HS-5 (cell line): ENCODE data around the gene CCDC134.

Experiments used
- DNase-seq: peaks from one replicate; pipeline ENCODE4 v3.0.0-alpha.2; 2012; ENCODE audit warnings: low read depth

CCDC134 gene

DNA sequence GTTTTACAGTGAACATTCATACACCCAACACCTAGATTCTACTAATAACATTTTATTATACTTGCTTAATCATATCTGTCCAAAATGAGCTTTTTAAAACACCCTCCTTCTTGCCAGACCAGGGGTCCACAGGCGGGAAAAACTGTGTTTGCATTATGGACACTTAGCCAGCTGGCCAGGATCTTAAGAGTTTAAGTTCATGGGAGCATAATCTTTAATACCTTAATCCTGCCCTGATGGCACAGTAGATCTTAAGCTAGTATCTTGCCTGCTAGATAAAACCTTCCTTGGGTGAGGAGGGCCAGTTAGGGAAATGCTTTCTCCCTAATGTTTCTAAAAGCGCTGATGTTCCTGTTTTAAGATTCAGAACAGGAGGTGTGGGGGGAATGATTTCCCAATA, 13.1 kb upstream of the CCDC134 start:
- no peak for DNase-seq

GRCh38 chr22:41793871-41794270, 6.6 kb upstream of the CCDC134 start:
- no peak for DNase-seq

DNA sequence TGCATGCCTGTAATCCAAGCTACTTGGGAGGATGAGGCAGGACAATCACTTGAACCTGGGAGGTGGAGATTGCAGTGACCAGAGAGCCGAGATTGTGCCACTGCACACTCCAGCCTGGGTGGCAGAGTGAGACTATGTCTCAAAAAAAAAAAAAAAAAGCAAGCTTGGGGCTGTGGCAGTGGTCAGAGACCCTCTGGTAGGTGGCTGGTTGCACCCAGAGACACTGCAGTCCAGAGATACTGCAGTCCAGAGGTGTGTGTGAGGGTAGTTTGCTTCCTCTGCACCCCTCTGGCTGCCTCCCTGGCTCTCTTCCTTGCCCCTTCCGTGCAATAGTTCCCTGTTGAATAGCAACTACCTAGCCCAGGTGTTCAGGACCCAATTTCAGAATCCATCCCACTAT, 1.7 kb upstream of the CCDC134 start:
- DNase-seq = no peak

DNA sequence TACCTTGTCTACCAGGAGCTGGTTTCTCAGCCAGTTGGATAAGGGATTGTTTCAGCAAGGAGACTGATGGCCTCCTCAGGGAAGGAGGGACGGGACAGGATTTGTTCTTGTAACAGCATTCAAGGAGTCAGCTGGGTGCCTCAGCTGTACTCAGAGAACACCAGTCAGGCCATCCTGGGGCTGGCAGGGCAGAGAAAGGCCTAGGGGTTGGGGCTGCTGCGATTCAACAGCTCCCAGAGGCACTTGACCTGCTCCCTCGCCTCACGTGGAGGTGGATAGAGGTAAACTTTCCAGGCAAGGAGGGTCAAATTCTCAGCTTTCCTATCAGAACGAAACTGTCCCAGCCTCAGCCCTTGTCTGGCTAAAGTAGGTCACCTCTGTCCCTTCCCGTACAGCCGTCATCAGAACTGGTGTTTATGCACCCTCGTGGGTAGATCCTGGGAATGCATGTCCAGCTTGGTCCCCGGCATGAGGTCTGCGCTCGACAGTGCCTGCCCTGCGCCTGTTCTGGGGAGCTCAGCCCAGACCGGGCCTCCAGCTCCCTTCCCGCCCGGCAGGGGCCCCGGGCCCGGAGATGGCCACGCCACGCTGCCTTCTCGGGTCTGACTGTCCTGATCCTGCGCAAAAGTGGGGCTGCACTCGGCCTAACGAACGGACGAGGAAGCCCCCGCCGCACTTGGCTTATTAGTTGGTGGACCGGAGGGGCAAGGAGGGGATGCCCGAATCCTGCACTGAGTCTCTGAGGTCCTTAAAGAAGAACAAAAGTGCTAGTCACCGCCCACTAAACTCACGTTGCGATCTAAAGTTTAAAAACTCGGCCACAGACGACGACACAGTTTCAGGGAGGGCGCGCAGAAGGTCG, 762 bp upstream of the CCDC134 start:
- DNase-seq = no peak

DNA sequence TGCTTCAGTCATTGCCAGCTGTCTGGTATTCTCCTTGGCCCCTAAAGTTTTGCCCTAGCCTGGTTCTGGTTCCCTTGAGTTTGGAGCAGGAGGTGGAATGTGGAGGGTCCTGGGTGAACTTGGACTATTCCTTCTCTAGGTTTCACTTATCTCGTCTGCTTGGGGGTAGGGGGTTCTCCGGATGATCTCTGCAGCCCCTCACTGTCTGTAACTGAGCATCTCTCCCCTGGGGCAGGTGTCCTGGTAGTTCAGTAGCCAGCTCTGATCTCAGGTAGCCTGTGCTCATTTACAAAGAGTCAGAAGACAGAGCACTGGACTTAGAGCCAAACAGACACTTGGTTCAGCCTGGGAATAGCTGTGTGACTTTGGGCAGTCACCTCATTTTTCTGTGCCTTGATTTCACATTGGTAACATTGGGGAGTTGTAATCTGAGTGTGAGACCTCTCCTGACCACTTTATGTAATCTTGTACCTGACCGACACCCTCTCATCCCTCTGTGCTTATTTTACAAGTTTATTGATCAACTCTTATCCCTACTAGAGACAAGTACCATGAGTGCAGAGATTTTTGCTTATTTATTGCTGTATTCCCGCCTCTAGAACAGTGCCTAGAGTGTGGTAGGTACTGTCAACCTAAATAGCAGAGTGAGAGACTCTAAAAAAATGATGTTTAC, 804 bp downstream of the CCDC134 start:
- DNase-seq = no peak

DNA sequence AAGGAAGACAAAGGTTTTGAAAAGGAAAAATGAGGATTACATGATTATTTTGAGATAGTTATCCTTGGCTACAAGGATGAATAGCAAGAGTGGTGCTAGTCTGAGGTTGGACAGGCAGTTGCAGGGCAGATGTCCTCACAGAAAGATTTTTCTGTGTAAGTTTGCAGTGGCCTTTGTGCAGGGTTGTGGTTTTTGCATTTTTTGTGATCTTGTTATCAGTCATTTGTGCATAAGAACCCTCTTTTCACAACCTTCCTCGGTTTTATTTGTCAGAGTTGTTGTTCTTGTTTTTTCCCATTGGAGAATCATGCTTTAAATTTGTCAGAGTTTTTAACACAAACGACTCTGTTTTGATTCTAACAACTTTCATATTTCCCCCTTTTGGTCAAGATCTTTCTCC, 1.4 kb downstream of the CCDC134 start:
- no peak for DNase-seq

DNA sequence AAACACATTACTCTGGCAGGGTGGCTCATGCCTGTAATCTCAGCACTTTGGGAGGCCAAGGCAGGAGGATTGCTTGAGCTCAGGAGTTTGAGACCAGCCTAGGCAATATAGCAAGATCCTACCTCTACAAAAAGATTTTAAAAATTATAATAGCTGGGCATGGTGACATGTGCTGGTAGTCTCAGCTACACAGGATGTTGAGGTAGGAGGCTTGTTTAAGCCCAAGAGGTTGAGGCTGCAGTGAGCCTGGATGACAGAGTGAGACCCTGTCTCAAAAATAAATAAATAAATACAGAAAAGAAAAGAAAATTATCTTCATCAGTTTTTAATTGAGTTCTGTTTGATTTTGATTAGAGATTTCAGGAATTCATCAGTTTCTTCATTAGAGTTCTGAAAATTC, 5.2 kb downstream of the CCDC134 start:
- no peak for DNase-seq

- no peak for DNase-seq
These were observed 7.9 kb downstream of the CCDC134 start for GRCh38 chr22:41808400-41808799.

DNA sequence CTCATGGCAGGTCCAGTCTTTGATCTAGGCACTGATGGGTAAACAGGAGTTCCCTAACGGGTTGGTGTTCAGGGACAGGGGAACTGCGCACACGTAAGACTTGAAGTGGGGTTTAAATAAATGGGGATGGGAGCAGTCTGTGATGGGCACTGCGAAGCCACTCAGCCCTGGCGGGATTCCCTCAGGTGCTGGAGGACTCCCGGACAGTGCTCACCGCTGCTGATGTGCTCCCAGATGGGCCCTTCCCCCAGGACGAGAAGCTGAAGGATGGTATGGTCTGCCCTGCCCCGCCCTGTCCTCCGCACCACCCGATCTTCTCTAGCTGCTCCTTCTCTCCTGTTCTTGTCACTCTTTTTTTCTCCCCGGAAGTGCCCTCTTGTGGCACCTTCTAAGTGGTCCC, 9.5 kb downstream of the CCDC134 start:
- no peak for DNase-seq

- no peak for DNase-seq
These were observed 12.5 kb downstream of the CCDC134 start for GRCh38 chr22:41812805-41813545.

GRCh38 chr22:41813726-41814410, 13.4 kb downstream of the CCDC134 start:
- no peak for DNase-seq

DNA sequence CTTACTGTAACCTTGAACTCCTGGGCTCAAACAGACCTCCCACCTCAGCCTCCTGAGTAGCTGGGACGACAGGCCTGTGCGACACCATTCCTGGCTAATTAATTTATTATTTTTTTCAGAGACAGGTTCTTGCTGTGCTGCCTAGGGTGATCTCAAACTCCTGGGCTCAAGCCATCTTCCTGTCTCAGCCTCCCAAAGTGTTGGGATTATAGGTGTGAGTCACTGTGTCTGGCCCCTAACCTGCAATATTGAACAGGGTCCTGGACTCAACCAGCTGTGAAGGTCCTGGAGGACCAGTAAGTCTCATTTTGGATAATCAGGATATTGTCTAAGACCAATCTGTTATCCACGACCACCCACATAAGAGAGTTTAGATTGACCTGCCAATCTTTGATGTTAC, 15.2 kb downstream of the CCDC134 start:
- no peak for DNase-seq

- no peak for DNase-seq
These were observed 15.8 kb downstream of the CCDC134 start for GRCh38 chr22:41816241-41816640.

GRCh38 chr22:41816871-41817270, 16.4 kb downstream of the CCDC134 start:
- DNase-seq = no peak

DNA sequence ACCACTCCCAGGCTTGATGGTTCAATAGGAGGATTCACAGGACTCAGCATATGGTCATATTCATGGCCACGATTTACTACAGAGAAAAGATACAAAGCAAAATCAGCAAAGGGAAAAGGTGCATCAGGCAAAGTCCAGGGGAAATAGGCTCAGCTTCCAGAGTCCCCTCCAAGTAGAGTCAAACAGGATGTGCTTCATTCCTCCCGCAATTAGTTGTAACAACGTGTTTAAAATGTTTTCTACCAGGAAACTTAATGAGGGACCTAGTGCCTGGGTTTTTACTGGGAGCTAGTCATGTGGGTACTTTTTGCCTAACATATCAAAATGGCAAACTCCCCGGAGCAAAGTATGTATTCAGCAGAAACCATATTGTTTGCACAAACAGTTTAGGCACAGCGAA, 17.5 kb downstream of the CCDC134 start:
- no peak for DNase-seq

GRCh38 chr22:41818596-41818995, 18.1 kb downstream of the CCDC134 start:
- DNase-seq = no peak

DNA sequence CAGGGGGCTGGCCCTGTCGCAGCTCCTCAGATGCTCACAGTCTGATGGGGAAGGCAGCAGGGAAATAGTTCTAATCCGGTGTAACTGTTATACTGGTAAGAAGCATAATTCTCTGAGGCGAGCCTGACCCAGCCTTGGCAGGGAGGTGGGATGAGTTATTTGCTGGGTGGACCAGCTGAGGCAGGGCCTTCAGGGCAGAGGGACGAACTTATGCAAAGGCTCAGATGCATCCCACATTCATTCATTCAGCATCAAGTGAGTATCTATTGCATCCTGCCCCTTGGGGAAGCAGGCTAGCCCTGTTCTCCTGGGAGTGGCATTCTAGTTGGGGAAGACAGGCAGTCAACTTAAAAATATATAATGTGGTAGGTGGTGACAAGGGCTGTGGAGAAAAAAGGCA, 18.8 kb downstream of the CCDC134 start:
- no peak for DNase-seq

GRCh38 chr22:41820447-41820846, 20.0 kb downstream of the CCDC134 start:
- no peak for DNase-seq

GRCh38 chr22:41821471-41822316, 21.2 kb downstream of the CCDC134 start:
- DNase-seq = no peak

GRCh38 chr22:41822317-41823057, 22.0 kb downstream of the CCDC134 start:
- peak; percentile 63 for DNase-seq

GRCh38 chr22:41823797-41824196, 23.3 kb downstream of the CCDC134 start:
- no peak for DNase-seq
